ENCODE results near the gene SENP5. TPM values are rescaled to one million over a fixed set of nuclear protein-coding genes. Genes with fewer than 3 reads are reported as not detected.
A peak's percentile ranks its signal among the peaks of the same experiment; 100 is the strongest.

The SENP5 gene
- total and polyA plus RNA-seq, 2 experiments from 2014 or later = 16.9 to 36.2 TPM

DNA sequence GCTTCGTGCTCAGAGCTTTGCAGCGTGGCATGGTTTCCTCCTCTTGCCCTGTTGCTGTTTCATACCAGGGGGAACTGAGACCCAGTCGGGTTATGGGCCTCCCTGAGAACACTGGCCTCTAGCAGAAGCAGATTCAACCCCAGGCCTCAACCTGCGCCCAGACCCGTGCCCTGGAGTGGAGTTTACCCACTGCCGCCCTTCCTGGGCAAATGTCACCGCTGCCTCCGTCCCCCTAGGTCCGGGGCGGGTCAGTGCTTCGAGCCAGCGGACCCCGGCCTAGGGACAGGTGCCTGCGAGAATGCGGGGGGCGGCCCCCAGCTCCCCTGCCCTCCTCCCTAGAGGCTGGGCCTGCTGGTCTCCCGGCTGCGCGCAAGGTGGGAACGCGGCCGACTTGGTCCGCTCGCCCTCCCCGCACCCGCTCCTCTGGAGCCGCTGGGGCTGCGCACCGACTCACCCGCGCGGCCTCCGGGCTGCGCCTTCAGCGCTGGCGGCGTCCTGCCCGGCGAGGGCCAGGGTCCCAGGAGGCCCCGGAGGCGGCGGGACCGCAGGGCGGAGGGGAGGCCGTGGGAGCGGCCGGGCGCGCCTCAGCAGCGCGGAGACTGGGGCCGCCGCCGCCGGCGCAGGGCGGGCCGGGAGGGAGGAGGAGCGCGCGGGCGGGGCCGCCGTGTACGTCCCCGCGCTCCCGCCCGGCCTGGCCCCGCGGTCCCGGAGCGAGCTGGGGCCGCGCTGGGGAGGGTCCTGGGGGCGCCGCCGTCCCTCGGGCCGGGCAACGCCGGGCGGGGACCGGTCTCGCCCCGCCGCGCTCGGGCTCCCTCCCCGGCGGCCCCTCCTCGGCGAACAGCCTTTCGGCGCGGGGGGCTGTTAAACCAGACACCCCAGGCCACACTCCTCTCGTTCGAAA, 100.8 kb downstream of the SENP5 start, which contains the start of gene PIGZ:
Gene PIGZ (minus strand): TSS at position 601 of the 901 bp plus-strand sequence. CDS start 16,802 bp downstream, outside the sequence.
- in situ Hi-C loops (cut with MboI) = no loop called here
- Histone ChIP-seq H3K4me1 (ENCODE audit: insufficient read depth) (no peaks in the 10 kb centered on the region), H3F3A (ENCODE audit: insufficient read depth) (no peaks in the 10 kb centered on the region), H3K36me3 (ENCODE audit: low read depth) (no peaks in the 10 kb centered on the region), H3K4me3 (peak within 1 kb of the TSS; percentile 90), H3K9ac (peak within 1 kb of the TSS; percentile 74), H3K27ac (no peak within 1 kb of the TSS), H4K20me1 (ENCODE audit: insufficient read depth) (no peaks in the 10 kb centered on the region), H2AFZ (peak within 1 kb of the TSS; percentile 96), H3K79me2 (ENCODE audit: insufficient read depth) (no peaks in the 10 kb centered on the region), H3K4me2 (ENCODE audit: unreplicated experiment) (peak within 1 kb of the TSS; percentile 94), H3K27me3 (replicated peaks; ENCODE audit: insufficient read depth) (no peaks in the 10 kb centered on the region), H3K9me2 (ENCODE audit: insufficient read depth) (no peaks in the 10 kb centered on the region), H3K9me3 (ENCODE audit: low read depth) (no peaks in the 10 kb centered on the region)
- TF ChIP-seq EZH2phosphoT487 (IDR thresholded peaks at IDR 0.05; ENCODE audit: insufficient read depth, low read depth) = no peak
- TF ChIP-seq EZH2 (IDR thresholded peaks at IDR 0.05; ENCODE audit: insufficient read depth, poor library complexity, severe bottlenecking) = no peak
- DNase-seq = peak; percentile 76
- WGBS, 2 experiments (ENCODE audit: low coverage in 1 of 2, low lambda C conversion rate in 2 of 2, missing lambda C conversion rate in 2 of 2) = 3 to 6% methylated on average over 33 to 54 of the region's 98 CpGs

DNA sequence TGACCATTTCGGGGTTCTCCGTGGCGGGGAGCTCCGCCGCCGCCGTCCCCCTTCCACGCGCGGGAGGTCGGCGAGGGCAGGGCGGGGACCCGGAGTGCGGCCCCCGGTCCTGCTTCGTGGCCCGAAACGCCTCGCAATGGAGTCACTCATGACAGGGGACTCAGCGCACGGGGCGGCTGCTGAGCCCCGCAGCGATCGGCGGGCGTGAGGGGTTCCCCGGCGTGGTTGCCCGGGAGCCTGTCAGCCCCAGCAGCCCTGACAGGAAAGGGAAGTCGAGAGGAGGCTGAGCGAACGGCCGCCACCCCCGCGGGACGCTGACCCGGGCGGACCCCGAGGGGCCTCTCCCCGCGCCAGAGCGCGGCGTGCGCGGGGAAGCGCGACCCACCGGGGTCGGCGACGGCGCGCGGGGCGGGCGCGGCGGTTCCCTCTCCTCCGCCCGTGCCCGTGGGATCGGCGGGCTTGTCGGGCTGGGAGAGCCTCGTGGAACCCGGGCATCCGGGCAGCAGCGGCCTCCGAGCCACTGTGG, 101.5 kb downstream of the SENP5 start:
- TF ChIP-seq EZH2phosphoT487 (IDR thresholded peaks at IDR 0.05; ENCODE audit: insufficient read depth, low read depth) (no peak), EZH2 (IDR thresholded peaks at IDR 0.05; ENCODE audit: insufficient read depth, poor library complexity, severe bottlenecking) (no peak)
- DNase-seq = peak; percentile 59
- peak overlapping the region; percentile 82 for H3K4me2 ChIP-seq (ENCODE audit: unreplicated experiment)
- in situ Hi-C loops (cut with MboI) = no loop called here
- WGBS, 2 experiments (ENCODE audit: low coverage in 1 of 2, low lambda C conversion rate in 2 of 2, missing lambda C conversion rate in 2 of 2) = 1% methylated on average over 52 to 70 of the region's 72 CpGs
- no peaks in the 10 kb centered on the region for H3K36me3 ChIP-seq (ENCODE audit: low read depth)
- H3K9me2 ChIP-seq (ENCODE audit: insufficient read depth) = no peaks in the 10 kb centered on the region
- no peaks in the 10 kb centered on the region for H3K79me2 ChIP-seq (ENCODE audit: insufficient read depth)
- H4K20me1 ChIP-seq (ENCODE audit: insufficient read depth) = no peaks in the 10 kb centered on the region
- no peaks in the 10 kb centered on the region for H3K9me3 ChIP-seq (ENCODE audit: low read depth)
- H3K27me3 ChIP-seq (replicated peaks; ENCODE audit: insufficient read depth) = no peaks in the 10 kb centered on the region
- no peaks in the 10 kb centered on the region for H3K4me1 ChIP-seq (ENCODE audit: insufficient read depth)
- no peak overlapping the region for H3K27ac ChIP-seq
- peak overlapping the region; percentile 59 for H3K9ac ChIP-seq
- H3F3A ChIP-seq (ENCODE audit: insufficient read depth) = no peaks in the 10 kb centered on the region
- peak overlapping the region; percentile 94 for H2AFZ ChIP-seq
- peak overlapping the region; percentile 90 for H3K4me3 ChIP-seq

GRCh38 chr3:196969660-196970546, 102.2 kb downstream of the SENP5 start:
- Histone ChIP-seq H3K9me3 (ENCODE audit: low read depth) (no peaks in the 10 kb centered on the region), H3K4me2 (ENCODE audit: unreplicated experiment) (peak overlapping the region; percentile 82), H3K36me3 (ENCODE audit: low read depth) (no peaks in the 10 kb centered on the region), H3K27ac (no peak overlapping the region), H3K4me3 (peak overlapping the region; percentile 90), H3K79me2 (ENCODE audit: insufficient read depth) (no peaks in the 10 kb centered on the region), H3K4me1 (ENCODE audit: insufficient read depth) (no peaks in the 10 kb centered on the region), H4K20me1 (ENCODE audit: insufficient read depth) (no peaks in the 10 kb centered on the region), H3F3A (ENCODE audit: insufficient read depth) (no peaks in the 10 kb centered on the region), H3K9me2 (ENCODE audit: insufficient read depth) (no peaks in the 10 kb centered on the region), H3K9ac (peak overlapping the region; percentile 59), H3K27me3 (replicated peaks; ENCODE audit: insufficient read depth) (no peaks in the 10 kb centered on the region), H2AFZ (peak overlapping the region; percentile 94)
- DNase-seq = peak; percentile 79
- in situ Hi-C loops (cut with MboI) = no loop called here
- 12 to 20% methylated on average over 41 to 68 of the region's 100 CpGs for WGBS, 2 experiments (ENCODE audit: low coverage in 1 of 2, low lambda C conversion rate in 2 of 2, missing lambda C conversion rate in 2 of 2)
- TF ChIP-seq EZH2 (IDR thresholded peaks at IDR 0.05; ENCODE audit: insufficient read depth, poor library complexity, severe bottlenecking) (no peak), EZH2phosphoT487 (IDR thresholded peaks at IDR 0.05; ENCODE audit: insufficient read depth, low read depth) (no peak)

GRCh38 chr3:196970547-196971093, 102.9 kb downstream of the SENP5 start:
- H3F3A ChIP-seq (ENCODE audit: insufficient read depth) = no peaks in the 10 kb centered on the region
- in situ Hi-C loops (cut with MboI) = no loop called here
- no peaks in the 10 kb centered on the region for H3K9me2 ChIP-seq (ENCODE audit: insufficient read depth)
- WGBS, 2 experiments (ENCODE audit: low coverage in 1 of 2, low lambda C conversion rate in 2 of 2, missing lambda C conversion rate in 2 of 2) = 83 to 87% methylated on average over 15 of the region's 15 CpGs
- H3K4me2 ChIP-seq (ENCODE audit: unreplicated experiment) = no peak overlapping the region
- H3K27ac ChIP-seq = no peak overlapping the region
- H3K4me1 ChIP-seq (ENCODE audit: insufficient read depth) = no peaks in the 10 kb centered on the region
- no peak overlapping the region for H3K9ac ChIP-seq
- H4K20me1 ChIP-seq (ENCODE audit: insufficient read depth) = no peaks in the 10 kb centered on the region
- no peak overlapping the region for H3K4me3 ChIP-seq
- H2AFZ ChIP-seq = no peak overlapping the region
- TF ChIP-seq EZH2phosphoT487 (IDR thresholded peaks at IDR 0.05; ENCODE audit: insufficient read depth, low read depth) = no peak
- no peak for TF ChIP-seq EZH2 (IDR thresholded peaks at IDR 0.05; ENCODE audit: insufficient read depth, poor library complexity, severe bottlenecking)
- DNase-seq = no peak
- H3K27me3 ChIP-seq (replicated peaks; ENCODE audit: insufficient read depth) = no peaks in the 10 kb centered on the region
- no peaks in the 10 kb centered on the region for H3K36me3 ChIP-seq (ENCODE audit: low read depth)
- H3K9me3 ChIP-seq (ENCODE audit: low read depth) = no peaks in the 10 kb centered on the region
- H3K79me2 ChIP-seq (ENCODE audit: insufficient read depth) = no peaks in the 10 kb centered on the region

Measured in GM23248 (cell line).